Measurements from ENCODE around the gene WIPF3.
"Not testable (repeated sequence)": the region's sequence is repeated elsewhere in the genome, so short reads cannot be mapped to it uniquely, and the experiment has no call there.

WIPF3 gene

DNA sequence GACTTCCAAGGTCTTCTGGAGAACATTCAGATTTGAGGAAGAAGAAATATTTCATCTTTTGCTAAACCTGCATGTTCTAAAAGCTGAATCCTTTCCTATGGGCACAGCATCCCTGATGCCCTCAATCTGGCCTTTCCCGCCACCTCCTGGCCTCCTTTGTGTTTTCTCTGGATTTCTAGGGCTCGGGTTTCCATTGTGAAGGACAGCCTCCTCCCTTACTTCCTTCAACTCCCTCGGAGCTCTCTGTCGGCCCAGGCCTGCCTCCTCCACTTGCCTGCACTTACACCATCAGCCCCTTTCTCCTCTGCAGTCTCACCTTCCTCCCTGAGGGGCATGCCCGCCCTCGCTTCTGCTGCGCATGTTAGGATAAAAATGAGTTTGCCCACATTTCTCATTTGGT lies 75.4 kb downstream of the WIPF3 start:
- no peak for DNase-seq (ENCODE audit: low read depth)

DNA sequence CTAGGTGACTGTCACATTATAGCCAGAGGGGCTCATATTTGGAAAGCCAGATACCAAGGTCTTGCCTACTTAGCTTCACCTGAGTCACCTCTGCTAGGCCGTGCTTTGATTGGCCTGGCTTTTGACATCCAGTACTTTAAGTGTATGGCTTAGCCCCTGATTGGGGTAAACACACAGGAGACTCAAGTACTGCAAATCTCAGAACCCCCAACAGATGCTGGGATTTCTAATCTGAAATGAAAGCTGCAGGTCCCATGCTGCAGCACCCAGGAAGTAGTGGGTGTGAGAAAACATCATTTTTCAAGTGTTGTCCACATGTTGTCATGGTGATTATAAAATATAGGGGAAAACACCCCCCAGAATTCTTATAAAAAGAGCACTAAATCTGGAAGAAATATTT lies 76.2 kb downstream of the WIPF3 start:
- DNase-seq (ENCODE audit: low read depth) = no peak

DNA sequence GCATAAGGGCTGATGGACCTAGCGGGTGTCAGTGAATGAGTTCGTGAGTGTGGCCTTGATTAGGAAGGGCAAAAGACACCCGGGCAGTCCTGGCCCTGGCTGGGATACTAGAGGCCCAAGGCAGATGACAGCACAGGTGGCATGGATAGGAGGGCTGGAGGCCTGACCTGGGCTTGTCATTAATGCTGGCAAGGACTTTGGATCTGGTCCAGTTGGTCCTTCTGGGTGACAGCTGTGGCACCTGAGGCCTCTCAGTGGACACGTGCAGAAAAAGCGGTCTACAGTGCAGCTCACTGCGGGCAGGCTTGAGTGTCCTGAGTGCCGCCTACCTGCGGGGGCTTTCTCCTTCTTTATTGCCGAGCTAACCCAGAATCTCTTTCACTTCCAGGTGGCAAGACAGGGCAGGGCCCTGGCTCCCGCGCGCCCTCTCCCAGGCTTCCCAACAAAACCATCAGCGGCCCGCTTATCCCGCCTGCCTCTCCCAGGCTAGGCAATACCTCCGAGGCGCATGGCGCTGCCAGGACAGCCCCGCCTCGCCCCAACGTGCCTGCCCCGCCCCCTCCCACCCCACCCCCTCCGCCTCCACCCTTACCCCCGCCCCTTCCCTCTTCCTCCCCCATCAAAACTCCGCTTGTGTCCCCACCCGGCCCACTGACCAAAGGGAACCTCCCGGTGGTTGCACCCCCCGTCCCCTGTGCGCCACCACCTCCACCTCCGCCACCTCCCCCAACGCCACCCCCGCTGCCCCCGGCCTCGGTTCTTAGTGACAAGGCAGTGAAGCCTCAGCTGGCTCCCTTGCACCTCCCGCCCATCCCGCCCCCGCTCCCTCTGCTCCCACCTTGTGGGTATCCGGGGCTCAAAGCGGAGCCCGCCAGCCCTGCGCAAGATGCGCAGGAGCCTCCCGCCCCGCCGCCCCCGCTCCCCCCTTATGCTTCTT lies 77.4 kb downstream of the WIPF3 start:
- DNase-seq (ENCODE audit: low read depth) = no peak

DNA sequence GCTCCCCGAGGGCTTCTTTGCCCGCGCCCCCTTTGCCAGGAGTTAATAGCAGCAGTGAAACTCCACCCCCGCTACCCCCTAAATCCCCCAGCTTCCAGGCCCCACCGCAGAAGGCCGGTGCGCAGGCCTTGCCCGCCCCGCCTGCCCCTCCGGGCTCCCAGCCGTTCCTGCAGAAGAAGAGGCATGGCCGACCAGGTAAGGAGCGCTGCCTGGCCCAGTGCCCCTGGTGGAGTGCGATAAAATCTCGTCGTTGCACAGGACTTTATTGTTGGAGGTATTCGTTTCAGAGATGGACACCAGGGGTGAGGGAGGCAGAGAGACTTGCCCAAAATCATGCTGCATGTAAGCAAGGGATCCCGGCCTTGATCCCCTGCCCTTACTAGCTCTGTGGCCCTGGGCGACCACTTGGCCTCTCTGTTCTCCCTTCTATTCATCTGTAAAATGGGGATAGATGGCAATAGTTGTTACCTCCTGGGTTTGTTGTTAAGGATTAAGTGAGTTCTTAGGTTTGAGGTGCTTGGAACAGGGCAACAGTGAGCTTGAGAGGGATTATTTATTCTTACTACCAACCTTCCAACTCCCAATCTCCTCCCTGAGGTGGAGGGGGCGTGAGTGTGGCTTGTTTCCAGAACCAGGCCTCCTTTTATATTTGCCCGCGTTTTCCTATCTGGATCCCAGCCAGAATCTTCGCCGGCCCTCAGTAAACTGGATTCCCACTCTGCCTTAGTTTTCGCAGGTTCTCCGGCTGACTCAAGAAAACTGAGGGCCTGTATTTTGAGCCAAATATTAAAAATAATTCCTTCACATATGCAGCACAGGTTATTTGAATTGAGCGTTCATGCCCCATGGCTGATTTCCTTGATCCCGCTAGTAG lies 78.3 kb downstream of the WIPF3 start:
- DNase-seq (ENCODE audit: low read depth) = no peak

DNA sequence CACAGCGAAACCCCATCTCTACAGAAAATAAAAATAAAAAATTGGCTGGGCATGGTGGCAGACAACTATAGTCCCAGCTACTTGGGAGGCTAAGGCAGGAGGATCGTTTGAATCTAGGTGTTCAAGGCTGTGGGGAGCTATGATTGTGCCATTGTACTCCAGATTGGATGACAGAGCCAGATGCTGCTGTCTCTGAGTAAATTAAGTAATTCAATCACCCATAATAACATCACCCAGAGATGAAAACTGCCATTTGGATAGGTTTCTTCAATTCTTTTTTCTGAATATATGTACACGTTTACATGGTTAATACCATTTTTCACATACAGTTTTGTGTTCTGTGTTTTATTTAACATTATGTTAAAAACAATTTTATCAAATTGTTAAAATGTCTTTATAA lies 79.3 kb downstream of the WIPF3 start:
- DNase-seq (ENCODE audit: low read depth) = no peak

DNA sequence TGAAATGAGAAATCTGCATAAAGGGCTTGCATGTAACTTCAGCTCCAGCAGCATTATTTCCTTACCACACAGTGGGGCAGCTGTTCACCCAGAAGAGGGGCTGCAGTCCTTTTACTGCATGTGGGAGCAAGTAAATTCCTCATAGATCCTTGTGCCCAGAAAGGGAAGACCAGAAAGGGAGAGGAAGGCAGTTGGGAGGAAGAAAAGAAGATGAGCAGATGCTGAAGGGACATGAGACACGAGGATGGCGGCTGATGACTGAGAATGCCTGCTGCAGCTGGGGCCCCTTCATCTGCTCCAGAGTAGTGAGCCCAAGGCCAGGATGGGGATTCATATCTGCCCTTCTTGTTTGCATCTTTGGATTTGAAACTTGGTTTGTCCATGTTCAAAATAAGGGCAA lies 80.5 kb downstream of the WIPF3 start:
- no peak for DNase-seq (ENCODE audit: low read depth)

DNA sequence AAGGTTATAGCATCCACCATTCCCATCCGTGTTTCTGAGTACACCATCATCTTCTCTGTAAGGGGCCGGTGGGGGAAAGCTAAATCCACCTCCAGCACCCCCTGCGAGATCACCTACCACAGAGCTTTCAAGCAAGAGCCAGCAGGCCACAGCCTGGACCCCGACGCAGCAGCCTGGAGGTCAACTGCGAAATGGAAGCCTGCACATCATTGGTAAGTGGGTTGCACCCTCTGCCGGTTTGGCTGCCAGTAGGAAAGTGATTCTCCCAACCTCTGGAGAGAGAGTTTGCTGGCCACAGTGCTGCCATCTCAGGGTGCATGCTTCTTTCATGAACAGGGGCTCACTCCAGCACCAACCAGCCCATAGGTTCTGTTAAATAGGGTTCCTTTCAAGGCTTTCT lies 81.7 kb downstream of the WIPF3 start:
- no peak for DNase-seq (ENCODE audit: low read depth)

DNA sequence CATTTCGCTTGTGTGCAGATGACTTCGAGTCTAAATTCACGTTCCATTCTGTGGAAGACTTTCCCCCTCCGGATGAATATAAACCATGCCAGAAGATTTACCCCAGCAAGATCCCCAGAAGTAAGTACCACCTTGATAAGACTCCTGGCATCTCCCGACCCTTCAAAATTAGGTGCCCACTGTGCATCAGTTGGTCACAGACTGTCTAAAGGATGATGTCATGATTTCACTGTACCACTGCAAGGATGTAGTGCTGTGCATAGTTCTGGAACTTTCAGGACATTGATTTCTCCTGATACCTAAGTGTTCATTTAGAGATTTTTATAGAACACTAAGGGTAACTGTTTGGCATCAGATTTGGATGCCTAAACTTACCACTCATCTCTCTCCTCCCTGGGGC lies 83.0 kb downstream of the WIPF3 start:
- no peak for DNase-seq (ENCODE audit: low read depth)

DNA sequence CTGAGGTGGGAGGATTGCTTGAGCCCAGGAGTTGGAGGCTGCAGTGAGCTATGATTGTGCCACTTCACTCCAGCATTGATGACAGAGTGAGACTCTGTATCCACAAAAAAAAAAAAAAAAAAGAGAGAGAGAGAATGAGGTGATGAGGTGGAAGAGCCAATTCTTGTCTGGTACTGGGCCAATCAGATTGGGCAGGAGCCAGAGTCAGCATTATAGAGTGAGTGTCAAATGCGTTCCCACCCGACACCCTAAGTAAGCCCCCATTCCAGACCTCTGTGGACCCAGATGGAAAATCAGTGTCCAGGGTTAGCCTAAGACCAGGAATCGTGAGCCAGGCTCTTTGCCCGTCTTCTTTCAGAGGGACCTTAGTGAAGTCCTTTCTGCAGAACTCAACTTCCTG lies 83.9 kb downstream of the WIPF3 start:
- DNase-seq (ENCODE audit: low read depth) = no peak

DNA sequence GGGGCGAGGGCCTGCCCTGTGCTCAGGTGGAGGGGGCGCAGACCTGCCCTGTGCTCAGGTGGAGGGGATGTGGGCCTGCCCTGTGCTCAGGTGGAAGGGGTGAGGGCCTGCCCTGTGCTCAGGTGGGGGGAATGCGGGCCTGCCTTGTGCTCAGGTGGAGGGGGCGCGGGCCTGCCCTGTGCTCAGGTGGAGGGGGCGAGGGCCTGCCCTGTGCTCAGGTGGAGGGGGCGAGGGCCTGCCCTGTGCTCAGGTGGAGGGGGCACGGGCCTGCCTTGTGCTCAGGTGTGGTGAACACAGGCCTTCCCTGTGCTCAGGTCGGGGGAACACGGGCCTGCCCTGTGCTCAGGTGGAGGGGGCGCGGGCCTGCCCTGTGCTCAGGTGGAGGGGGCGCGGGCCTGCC lies 84.5 kb downstream of the WIPF3 start:
- not testable (repeated sequence) for DNase-seq (ENCODE audit: low read depth)

DNA sequence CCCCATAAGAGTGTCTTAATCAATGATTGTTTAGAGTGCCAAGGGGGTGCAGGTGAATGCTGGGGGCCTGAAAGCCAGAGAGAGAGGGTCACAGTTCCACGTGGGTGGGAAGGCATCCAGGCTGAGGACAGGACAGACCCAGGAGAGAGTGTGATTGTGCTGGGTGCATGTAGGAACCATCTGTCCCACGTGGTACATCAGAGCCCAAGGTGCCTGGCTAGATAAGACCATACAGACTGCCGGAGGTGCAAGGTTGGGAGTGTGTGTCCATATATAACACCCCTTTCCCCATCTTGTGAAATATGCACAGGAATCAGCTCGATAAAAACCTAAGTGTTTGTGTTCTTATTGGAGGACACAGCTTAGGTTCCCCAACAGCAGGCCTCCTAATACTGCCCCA lies 85.5 kb downstream of the WIPF3 start:
- DNase-seq (ENCODE audit: low read depth) = no peak

DNA sequence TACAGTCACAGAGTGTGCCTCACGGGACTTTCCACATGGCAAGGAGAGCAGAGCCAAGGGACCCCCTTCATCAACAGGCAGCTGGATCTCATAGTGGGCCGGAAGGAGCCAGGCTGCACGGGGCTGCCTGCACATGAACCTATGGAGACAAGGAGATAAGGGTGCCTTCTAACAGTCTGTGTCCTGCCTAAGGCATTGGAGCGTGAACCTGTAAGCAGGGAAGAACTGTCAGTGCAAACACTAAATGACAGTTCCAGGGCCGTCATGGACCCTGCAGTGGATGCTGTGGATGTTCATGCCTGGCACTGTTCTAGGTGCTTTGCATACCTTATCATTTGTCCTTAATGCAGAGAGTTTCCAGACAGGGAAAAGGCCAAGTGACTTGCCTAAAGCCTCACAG lies 85.9 kb downstream of the WIPF3 start:
- DNase-seq (ENCODE audit: low read depth) = no peak

DNA sequence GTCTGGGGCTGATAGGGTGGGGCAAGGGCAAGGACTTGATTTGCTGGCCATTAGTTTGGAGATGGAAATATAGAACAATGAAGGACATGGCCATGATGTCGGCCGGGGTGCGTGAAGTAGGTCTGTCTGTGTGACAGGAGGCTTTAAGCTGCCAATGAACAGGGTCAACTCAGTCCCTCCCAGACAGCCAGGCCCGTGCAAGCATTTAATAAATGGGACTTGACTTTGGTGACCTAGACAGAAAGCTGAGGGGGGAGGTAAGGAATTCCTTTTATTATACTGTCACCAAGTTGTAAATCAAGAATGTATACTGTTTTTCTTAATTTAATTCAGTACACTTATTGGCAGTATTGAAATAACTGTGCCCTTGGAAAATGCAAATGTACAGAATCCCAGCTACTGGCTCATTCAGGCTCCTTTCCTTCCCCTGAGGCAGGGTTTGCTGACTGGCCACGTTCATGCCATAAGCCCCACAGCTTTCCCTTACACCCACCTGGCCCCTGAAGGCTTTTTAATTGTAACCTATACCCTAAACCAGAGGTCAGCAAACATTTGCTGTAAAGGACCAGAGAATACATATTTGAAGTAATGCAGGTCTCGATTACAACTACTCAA lies 87.2 kb downstream of the WIPF3 start:
- DNase-seq (ENCODE audit: low read depth) = no peak

DNA sequence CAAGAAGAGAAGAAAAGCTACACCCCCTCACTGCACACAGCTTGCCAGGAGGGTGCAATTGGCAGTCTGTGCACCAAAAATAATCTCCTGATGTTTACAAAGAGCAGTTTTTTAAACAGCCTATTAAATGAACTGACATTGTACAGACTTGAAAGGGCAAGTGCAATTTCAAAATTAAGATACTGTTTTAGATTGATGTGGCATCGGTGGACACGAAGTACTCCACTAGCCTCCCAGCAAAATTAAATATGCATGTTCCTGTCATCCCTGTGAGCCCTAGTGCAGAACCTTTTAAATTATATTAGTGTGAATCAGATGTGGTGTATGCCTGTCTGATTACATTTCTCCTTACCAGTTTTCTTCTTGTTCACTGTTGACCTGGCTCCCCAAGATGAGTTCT lies 87.9 kb downstream of the WIPF3 start:
- DNase-seq (ENCODE audit: low read depth) = no peak

DNA sequence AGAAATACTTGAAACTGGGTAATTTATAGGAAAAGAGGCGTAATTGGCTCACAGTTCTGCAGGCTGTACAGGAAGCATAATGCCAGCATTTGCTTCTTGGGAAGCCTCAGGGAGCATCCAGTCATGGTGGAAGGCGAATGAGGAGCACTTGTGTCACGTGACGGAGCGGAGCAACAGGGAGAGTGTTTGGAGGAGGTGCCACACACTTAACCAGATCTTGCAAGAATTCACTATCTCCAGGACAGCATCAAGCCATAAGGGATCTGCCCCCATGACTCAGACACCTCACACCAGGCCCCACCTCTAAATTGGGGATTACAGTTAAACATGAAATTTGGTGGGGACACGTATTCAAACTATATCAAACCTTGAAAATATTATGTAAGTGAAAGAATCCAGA lies 89.3 kb downstream of the WIPF3 start:
- DNase-seq (ENCODE audit: low read depth) = no peak

DNA sequence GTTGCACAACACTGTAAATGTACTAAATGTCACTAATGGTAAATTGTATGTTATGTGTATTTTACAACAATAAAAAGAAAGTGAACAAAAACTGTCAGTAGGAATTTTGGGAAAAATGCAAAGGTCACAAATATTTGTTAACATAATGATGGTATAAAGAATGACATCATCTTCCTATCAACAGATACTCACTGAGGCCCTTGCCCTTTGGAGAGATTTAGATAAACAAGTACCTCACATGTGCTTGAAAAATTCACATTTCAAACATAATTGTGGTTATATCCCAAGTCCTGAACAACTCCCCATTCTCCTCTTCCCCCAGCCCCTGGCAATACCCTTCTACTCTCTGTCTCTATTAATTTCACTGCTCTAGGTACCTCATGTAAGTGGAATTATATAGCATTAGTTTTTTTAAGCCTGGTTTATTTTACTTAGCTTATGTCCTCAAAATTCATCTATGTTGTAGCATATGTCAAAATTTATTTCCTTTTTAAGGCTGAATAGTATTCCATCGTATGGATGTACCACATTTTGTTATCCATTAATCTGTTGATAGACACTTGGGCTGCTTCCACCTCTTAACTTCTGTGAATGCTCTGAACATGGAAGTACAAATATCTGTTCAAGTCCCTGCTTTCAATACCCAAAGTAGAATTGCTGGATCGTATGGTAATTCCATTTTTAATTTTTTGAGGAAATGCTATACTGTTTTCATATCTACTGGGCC lies 90.5 kb downstream of the WIPF3 start:
- no peak for DNase-seq (ENCODE audit: low read depth)

DNA sequence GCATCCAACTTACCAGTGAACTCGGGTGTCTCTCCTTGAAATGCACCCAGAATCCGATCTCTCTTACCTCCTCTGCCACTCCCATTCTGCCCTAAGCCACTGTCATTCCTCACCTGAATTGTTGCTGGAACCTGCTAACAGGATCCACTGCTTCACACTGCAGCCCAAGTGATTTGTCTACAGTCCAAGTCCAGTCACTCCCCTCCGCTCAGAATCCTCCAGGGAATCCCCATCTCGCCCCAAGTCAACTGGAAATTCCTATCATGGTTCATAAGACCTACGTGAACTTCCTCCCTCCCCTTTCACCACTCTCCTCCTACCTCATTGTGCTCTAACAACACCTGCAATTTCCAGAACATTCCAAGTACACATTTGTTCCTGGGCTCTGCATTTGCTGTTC lies 92.0 kb downstream of the WIPF3 start:
- no peak for DNase-seq (ENCODE audit: low read depth)

DNA sequence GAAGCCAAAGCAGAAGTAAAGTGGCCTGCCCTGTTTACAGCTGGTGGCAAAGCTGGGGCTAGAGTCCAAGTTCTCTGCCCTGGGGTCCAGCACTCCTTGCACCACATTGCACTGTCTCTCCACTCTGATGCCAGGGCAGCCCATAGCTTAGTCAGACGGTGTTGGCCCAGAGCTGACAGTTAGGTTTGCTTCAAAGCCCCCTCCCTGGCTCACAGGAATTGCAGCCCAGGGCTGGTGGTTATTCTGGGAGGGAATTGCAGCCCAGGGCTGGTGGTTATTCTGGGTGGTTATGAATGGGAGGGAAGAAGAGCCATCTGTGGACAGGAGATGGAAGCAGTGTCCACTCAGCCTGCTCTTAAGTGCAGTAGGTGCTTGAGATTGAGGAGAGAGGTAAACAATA lies 94.4 kb downstream of the WIPF3 start:
- no peak for DNase-seq (ENCODE audit: low read depth)

DNA sequence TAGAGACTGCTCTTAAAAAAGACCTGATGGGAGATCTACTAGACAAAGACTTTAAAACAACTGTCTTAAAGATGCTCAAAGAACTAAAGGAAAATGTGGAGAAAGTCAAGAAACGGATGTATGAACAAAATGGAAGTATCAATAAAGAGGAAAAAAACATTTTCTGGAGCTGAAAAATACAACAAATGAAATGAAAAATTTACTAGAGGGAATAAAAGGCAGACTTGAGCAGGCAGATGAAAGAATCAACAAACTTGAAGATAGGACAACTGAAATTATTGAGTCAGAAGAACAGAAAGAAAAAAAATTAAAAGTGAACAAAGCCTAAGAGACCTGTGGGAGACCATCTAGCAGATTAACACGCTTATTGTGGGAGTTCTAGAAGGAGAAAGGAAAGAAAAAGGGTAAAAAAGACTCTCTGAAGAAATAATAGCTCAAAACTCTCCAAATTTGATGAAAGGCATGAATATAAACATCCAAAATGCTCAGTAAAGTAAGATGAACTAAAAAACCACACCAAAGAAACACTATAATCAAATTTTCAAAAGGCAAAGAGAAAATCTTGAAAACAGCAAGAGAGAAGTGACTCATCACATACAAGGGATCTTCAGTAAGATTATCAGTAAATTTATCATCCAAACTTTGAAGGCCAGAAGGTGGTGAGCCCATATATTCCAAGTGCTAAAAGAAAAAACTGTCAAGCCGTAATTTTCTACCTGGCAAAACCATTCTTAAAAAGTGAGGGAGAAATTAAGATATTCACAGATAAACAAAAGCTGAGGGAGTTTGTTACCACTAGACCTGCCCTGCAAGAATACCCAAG lies 100.1 kb downstream of the WIPF3 start:
- DNase-seq (ENCODE audit: low read depth) = no peak

DNA sequence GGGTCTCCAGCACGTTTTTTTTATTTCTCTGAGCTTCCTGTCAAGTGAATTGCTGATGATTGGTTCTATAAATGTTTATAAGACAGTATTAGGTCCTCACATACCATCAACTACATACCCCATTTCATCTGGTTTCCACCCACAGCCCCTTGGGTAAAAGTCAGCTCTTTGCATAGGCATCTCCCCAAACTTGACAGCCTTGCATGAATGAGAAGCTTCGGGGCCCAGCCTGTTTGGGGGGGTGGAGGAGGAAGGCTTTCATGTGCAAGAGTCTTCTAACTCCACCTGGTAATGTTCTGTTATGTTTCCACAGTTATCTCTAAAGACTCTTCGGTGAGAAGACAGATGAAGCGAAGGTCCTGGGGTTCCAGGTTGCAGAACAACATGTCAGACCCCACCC lies 107.9 kb downstream of the WIPF3 start:
- DNase-seq (ENCODE audit: low read depth) = no peak
